A673 (cell line): ENCODE measurements around the gene PTPRK.

Experiments
- EZH2 ChIP-seq: fragments of 200-600 bp; sonication (generic); IDR thresholded peaks from 2 replicates; pipeline ENCODE4 v1.6.1; 2017; ENCODE audit warnings: borderline replicate concordance, low read depth, mild to moderate bottlenecking, mixed read lengths, antibody characterized with exemption, low read length; ENCODE audit not compliant: poor library complexity, severe bottlenecking
- TF ChIP-seq, protein P1 (sequence below): fragments of 300-800, 200-600 bp; sonication (generic); conservative IDR thresholded peaks from 2 replicates; pipeline ENCODE4 v1.5.1; 2017; ENCODE audit warnings: low read depth, mild to moderate bottlenecking, antibody characterized with exemption, low read length, moderate library complexity, mixed read lengths

DNA sequence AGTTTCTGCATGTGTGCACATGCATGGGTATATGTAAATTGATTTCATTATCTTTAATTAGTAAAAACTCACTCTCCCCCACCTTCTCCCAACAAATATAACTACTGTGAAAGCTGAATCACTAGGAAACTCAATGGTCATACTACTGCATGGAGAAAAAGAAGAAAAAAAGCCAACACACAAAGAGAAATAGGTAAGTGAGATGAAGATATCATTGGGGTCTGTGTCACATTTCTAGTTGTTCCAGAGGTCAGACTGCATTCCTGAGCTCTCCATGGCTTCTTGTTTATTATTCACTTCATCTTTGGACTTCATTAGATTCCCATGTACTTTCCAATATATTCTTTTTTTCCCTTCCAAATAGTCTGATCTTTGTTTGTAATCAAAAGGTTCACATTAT is 98.2 kb downstream of the PTPRK start:
- TF ChIP-seq, protein P1, sequence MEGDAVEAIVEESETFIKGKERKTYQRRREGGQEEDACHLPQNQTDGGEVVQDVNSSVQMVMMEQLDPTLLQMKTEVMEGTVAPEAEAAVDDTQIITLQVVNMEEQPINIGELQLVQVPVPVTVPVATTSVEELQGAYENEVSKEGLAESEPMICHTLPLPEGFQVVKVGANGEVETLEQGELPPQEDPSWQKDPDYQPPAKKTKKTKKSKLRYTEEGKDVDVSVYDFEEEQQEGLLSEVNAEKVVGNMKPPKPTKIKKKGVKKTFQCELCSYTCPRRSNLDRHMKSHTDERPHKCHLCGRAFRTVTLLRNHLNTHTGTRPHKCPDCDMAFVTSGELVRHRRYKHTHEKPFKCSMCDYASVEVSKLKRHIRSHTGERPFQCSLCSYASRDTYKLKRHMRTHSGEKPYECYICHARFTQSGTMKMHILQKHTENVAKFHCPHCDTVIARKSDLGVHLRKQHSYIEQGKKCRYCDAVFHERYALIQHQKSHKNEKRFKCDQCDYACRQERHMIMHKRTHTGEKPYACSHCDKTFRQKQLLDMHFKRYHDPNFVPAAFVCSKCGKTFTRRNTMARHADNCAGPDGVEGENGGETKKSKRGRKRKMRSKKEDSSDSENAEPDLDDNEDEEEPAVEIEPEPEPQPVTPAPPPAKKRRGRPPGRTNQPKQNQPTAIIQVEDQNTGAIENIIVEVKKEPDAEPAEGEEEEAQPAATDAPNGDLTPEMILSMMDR, result no peak
- TF ChIP-seq EZH2, result no peak
